GM12872 (cell line): ENCODE results near the gene DUSP15.

ENCODE experiments used
- TF ChIP-seq, protein P1 (sequence below): IDR thresholded peaks from 3 replicates; pipeline ENCODE4 v1.5.1; 2011; ENCODE audit warnings: low read depth, mild to moderate bottlenecking, low read length, moderate library complexity; ENCODE audit not compliant: insufficient read depth

Gene DUSP15, protein sequence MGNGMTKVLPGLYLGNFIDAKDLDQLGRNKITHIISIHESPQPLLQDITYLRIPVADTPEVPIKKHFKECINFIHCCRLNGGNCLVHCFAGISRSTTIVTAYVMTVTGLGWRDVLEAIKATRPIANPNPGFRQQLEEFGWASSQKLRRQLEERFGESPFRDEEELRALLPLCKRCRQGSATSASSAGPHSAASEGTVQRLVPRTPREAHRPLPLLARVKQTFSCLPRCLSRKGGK

DNA sequence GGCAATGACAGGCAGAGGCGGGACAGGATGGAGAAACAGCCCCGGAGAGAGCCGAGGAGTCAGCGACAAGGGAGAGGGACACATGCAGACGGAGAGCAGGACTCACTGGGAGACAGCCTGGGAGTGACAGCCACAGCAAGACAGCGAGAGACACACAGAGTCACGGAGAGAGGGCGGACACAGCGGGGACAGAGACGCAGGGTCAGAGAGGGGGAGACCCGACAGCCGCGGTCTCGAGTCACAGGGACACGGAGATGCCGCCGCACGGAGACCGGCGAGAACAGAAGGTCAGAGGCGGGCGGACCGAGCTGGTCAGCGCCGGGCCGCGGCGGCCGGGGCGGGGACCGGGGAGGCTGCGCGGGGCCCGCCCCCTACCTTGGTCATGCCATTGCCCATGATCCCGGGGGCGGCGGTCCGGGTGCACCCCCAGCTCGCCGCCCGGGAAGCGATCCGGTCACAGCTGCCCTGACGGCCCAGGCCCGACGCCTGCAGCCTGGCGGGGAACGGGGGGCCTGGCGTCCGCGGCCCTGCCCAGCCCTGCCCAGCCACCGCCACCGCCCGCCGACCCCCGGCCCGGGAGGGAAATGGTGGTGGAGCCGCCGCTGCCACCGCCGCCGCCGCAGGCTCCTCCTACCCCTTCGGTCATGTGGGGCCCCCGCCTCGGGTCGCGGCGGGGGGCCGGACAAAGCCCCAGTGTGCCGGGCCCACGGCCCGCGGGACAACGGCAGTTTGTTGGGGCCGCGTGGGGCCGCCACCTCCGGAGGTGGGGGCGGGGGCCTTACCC is at the start of gene DUSP15, which contains the start of gene TTLL9:
DUSP15 (minus strand) TSS at position 586 of the 784 bp plus-strand sequence; CDS start at position 396, 190 bp downstream.
TTLL9 (plus strand) TSS at position 693 of the 784 bp plus-strand sequence. CDS start 493 bp downstream, outside the sequence.
- TF ChIP-seq, protein P1, sequence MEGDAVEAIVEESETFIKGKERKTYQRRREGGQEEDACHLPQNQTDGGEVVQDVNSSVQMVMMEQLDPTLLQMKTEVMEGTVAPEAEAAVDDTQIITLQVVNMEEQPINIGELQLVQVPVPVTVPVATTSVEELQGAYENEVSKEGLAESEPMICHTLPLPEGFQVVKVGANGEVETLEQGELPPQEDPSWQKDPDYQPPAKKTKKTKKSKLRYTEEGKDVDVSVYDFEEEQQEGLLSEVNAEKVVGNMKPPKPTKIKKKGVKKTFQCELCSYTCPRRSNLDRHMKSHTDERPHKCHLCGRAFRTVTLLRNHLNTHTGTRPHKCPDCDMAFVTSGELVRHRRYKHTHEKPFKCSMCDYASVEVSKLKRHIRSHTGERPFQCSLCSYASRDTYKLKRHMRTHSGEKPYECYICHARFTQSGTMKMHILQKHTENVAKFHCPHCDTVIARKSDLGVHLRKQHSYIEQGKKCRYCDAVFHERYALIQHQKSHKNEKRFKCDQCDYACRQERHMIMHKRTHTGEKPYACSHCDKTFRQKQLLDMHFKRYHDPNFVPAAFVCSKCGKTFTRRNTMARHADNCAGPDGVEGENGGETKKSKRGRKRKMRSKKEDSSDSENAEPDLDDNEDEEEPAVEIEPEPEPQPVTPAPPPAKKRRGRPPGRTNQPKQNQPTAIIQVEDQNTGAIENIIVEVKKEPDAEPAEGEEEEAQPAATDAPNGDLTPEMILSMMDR, result no peak

DNA sequence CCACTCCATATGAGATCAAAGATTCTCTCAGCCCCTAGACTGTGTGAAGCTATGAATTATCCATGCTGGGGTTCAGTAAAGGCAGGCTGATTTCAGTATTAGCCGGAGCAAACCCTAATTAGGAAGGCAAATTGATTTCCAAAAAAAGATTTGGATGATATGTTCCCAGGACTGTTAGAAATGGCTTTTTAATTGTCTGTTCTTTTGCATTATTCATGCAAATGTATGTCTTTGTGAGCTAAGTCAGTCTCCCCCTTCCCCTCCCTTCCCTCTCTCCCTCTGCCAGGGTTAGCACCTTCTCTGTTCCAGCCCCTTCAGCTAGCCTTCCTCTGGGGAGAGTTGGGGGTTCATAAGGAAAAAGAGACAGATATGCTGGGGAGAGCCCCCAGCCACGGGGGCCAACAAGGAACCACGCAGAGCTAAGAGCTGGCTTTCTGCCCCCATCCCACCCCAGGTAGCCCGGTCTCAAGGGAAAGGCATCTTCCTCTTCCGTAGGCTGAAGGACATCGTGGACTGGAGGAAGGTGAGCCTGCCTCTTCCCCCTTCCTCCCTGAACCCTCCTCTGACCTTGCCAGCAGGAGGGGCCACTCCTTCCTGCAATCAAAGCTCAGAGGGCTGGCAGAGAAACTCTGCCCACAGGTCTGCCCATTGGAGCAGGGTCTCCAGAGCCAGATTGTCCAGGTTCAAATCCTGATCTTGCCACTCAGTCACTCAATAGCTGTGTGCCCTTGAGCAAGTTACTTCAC is 49.3 kb upstream of the DUSP15 start:
- TF ChIP-seq, protein P1, result no peak

DNA sequence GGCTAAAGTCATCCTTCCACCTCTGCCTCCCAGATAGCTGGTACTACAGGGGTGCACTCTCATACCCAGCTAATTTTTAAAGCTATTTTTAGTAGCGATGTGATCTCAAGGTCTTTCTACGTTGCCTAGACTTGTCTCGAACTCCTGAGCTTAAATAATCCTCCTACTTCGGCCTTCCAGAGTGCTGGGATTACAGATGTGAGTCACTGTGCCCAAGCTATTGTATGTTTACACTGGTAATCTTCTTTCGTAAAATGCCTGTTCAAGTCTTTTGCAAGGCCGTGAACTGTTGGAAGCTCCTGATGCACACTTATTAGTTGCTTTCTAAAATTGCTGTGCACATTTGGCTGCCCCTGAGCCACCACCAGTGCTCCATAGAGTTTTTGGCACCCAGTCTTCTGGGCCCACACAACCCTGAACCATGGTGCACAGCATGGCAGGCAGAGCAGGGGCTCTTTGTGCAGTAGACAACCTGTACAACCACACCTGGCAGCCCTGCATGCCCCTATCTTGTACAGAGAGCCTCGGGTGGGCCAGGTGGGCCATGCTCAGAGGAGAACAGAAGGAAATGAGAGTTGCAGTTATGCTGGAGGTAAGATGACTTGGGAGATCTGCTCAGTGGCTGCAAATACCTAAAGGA is 48.3 kb upstream of the DUSP15 start:
- TF ChIP-seq, protein P1, result no peak

DNA sequence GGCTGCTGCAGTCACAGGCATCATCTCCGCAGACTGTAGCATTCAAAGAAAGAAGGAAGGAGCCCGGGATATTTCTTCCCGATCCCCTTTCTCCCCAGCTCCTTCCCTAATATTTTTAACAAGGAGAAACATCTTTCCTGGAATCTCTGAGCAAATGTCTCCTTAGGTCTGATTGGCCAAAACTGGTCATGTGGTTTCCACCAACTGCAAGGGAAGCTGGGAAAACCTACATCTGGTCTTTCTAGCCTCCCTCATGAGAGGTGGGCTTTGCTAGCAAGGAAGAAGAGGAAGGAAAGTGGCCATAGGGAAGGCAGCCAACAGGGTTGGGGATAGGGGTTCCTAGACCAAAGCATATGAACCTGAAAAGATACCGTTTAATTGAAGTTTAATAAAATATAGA is 46.4 kb upstream of the DUSP15 start:
- TF ChIP-seq, protein P1, result no peak

DNA sequence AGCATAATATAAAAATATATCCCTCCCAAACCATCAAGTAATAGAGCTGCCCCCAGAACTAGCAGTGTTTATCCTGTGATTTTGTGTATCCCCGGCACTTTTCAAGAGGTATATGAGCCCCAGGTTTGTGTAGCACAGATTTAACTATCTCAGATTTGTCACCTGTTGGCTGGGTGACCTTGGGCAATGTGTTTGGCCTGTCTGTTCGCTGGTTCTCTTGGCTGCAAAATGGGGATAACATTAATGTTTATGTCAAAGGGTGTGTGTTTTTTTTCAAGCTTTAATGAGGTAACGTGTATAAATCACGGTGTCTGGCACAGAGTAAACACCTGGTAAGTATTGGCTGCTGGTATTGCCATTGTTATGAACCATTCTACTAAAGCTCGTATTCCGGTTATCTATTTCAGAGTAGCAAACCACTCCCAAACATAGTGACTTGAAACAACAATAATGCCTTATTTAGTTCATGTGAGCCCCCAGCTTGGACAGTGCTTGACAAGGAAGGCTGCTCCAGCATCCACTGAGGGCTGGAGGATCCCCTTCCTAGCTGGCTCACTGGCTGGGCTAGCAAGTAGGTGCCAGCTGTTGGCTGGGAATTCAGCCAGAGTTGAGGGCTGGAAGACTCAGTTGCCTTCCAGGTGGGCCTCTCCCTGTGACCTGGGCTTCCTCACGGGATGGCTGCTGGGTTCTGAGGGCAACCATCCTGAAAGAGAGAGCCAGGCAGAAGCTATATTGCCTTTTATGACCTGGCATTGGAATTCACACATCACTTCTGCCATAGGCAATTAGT is 45.4 kb upstream of the DUSP15 start:
- TF ChIP-seq, protein P1, result no peak

DNA sequence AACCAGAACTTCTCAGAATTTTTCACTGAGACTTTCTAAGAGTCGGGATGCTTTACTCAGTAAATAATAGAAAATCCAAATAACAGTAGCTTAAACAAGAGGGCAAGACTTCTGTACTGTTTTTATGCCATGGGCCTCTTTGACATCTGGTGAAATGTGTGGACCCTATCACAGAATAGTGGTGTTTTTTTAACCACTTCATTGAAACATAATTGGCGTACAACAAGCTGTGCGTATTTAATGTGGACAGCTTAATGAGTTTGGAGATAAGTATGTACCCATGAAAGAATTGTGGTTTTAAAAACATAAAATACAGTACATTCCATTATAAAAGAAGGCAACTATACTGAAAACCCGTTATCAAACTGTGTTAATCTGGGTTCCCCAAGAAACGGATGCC is 43.8 kb upstream of the DUSP15 start:
- TF ChIP-seq, protein P1, result no peak
